ENCODE measurements around the gene INCENP.

Gene INCENP

GRCh38 chr11:62108971-62109404 is 14.8 kb upstream of the INCENP start:
- peak; percentile 65 to 70 for DNase-seq (ENCODE audit: low read depth in 2 of 2)
- no peak for TF ChIP-seq CTCF (IDR thresholded peaks at IDR 0.05; ENCODE audit: low read depth, low read length)
- no peak overlapping the region for H3K4me3 ChIP-seq (replicated peaks in 1 of 2; ENCODE audit: low read depth in 2 of 2, low read length in 2 of 2)

GRCh38 chr11:62115085-62115694 is 8.6 kb upstream of the INCENP start:
- no peak for TF ChIP-seq CTCF (IDR thresholded peaks at IDR 0.05; ENCODE audit: low read depth, low read length)
- no peak for DNase-seq (ENCODE audit: low read depth in 2 of 2)
- H3K4me3 ChIP-seq (replicated peaks in 1 of 2; ENCODE audit: low read depth in 2 of 2, low read length in 2 of 2) = no peak overlapping the region

GRCh38 chr11:62116451-62116850 is 7.4 kb upstream of the INCENP start:
- DNase-seq (ENCODE audit: low read depth in 2 of 2) = peak in 1 of 2 donors; percentile 28
- H3K4me3 ChIP-seq (replicated peaks in 1 of 2; ENCODE audit: low read depth in 2 of 2, low read length in 2 of 2) = no peak overlapping the region
- TF ChIP-seq CTCF (IDR thresholded peaks at IDR 0.05; ENCODE audit: low read depth, low read length) = no peak

GRCh38 chr11:62119569-62119968 is 4.2 kb upstream of the INCENP start:
- DNase-seq (ENCODE audit: low read depth in 2 of 2) = no peak

GRCh38 chr11:62120001-62120400 is 3.8 kb upstream of the INCENP start:
- H3K4me3 ChIP-seq (replicated peaks in 1 of 2; ENCODE audit: low read depth in 2 of 2, low read length in 2 of 2) = no peak overlapping the region
- DNase-seq (ENCODE audit: low read depth in 2 of 2) = no peak
- TF ChIP-seq CTCF (IDR thresholded peaks at IDR 0.05; ENCODE audit: low read depth, low read length) = no peak

More at GRCh38 chr11:62119569-62119968, 4.2 kb upstream of the INCENP start:
- no peak overlapping the region for H3K4me3 ChIP-seq (replicated peaks in 1 of 2; ENCODE audit: low read depth in 2 of 2, low read length in 2 of 2)
- no peak for TF ChIP-seq CTCF (IDR thresholded peaks at IDR 0.05; ENCODE audit: low read depth, low read length)

- H3K4me3 ChIP-seq (replicated peaks in 1 of 2; ENCODE audit: low read depth in 2 of 2, low read length in 2 of 2) = no peak overlapping the region
- no peak for TF ChIP-seq CTCF (IDR thresholded peaks at IDR 0.05; ENCODE audit: low read depth, low read length)
- DNase-seq (ENCODE audit: low read depth in 2 of 2) = no peak
Observed at GRCh38 chr11:62120431-62120830, 3.4 kb upstream of the INCENP start.

GRCh38 chr11:62122076-62122475 is 1.7 kb upstream of the INCENP start:
- peak; percentile 14 to 25 for DNase-seq (ENCODE audit: low read depth in 2 of 2)
- TF ChIP-seq CTCF (IDR thresholded peaks at IDR 0.05; ENCODE audit: low read depth, low read length) = peak; percentile 12
- H3K4me3 ChIP-seq (replicated peaks in 1 of 2; ENCODE audit: low read depth in 2 of 2, low read length in 2 of 2) = no peak overlapping the region
